Measurements from ENCODE around the gene CLIC1. TPM values are rescaled to one million over a fixed set of nuclear protein-coding genes. Genes with fewer than 3 reads are reported as not detected.

Gene CLIC1
- total RNA-seq: 100 to 1,000 TPM; 222 to 251 TPM

DNA sequence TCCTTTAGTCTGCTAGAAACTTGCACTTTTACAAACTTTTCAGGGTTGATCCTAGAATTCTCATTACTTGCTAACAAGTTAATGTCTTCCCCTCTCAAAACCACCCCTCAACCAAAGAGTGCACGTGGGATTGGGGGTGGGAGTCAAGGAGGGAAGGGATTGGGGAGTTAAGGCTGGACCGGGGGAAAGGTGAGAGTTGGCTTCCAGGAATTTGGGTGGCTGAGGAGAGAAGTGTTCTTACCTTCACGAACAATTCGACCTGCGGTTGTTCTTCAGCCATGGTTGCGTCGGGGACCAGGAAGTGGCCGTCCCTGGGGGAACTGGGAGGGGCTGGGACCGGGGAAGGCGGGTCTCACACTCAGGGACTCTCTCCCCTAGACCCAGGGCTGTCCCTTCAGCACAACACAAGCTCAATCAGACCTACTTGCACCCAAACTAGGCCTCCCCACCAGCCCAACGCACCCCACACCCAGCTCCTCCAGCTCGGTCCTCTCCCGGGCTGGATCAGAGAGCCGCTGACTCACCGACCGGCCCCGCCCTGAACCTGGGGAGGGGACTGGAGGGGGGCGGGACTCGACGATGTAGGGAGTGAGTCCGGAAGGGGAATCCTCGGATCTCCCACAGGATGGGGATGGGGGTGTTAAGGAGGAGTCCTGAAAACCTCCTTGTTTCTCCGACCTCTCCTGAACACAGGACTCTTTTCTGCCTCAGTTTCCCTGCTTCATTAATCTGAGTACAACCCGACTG lies at the start of gene CLIC1:
TSS of gene CLIC1 (minus strand) at position 510 of the 747 bp plus-strand sequence. CDS start at position 280, 230 bp downstream.
- peaks cover 21 to 46% of the 10 kb centered on the region in 2 donors for H3K4me1 ChIP-seq (ENCODE audit: control insufficient read depth in 1 of 2, low read depth in 2 of 2)

DNA sequence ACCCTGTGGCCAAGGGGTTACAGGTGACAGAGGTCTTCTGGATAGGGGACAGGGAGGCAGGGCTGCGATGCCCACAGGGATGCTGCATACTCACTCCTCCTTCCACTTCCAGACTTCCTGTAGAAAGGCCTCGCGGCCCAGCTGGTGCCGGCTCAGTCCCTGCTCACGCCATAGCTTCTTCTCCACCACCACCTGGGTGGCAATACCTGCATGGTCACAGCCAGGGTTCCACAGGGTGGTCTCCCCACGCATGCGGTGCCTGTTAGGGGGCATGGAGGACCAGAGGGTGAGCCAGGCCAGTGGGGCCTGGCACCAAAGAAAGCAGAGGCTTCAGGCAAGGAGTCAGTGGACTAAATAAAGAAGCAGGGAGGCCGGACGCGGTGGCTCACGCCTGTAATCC lies 49.1 kb upstream of the CLIC1 start:
- no peak for ATAC-seq (ENCODE audit: insufficient number of reproducible peaks, low FRiP score, low read depth)

More for the DNA sequence above, at the start of gene CLIC1:
- H3K27me3 ChIP-seq (replicated peaks; ENCODE audit: insufficient read depth): no peaks in the 10 kb centered on the region
- peak within 1 kb of the TSS; percentile 92 for H3K4me3 ChIP-seq
- no peaks in the 10 kb centered on the region for H3K9me3 ChIP-seq
- H3K27ac ChIP-seq: peak within 1 kb of the TSS; percentile 89 to 96
- TF ChIP-seq, protein P1, sequence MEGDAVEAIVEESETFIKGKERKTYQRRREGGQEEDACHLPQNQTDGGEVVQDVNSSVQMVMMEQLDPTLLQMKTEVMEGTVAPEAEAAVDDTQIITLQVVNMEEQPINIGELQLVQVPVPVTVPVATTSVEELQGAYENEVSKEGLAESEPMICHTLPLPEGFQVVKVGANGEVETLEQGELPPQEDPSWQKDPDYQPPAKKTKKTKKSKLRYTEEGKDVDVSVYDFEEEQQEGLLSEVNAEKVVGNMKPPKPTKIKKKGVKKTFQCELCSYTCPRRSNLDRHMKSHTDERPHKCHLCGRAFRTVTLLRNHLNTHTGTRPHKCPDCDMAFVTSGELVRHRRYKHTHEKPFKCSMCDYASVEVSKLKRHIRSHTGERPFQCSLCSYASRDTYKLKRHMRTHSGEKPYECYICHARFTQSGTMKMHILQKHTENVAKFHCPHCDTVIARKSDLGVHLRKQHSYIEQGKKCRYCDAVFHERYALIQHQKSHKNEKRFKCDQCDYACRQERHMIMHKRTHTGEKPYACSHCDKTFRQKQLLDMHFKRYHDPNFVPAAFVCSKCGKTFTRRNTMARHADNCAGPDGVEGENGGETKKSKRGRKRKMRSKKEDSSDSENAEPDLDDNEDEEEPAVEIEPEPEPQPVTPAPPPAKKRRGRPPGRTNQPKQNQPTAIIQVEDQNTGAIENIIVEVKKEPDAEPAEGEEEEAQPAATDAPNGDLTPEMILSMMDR (IDR thresholded peaks at IDR 0.05): no peak
- DNase-seq (ENCODE audit: low spot score) (peak; percentile 75), ATAC-seq (ENCODE audit: insufficient number of reproducible peaks, low FRiP score, low read depth) (peak; percentile 75)
- peaks cover 25% of the 10 kb centered on the region for H3K36me3 ChIP-seq

DNA sequence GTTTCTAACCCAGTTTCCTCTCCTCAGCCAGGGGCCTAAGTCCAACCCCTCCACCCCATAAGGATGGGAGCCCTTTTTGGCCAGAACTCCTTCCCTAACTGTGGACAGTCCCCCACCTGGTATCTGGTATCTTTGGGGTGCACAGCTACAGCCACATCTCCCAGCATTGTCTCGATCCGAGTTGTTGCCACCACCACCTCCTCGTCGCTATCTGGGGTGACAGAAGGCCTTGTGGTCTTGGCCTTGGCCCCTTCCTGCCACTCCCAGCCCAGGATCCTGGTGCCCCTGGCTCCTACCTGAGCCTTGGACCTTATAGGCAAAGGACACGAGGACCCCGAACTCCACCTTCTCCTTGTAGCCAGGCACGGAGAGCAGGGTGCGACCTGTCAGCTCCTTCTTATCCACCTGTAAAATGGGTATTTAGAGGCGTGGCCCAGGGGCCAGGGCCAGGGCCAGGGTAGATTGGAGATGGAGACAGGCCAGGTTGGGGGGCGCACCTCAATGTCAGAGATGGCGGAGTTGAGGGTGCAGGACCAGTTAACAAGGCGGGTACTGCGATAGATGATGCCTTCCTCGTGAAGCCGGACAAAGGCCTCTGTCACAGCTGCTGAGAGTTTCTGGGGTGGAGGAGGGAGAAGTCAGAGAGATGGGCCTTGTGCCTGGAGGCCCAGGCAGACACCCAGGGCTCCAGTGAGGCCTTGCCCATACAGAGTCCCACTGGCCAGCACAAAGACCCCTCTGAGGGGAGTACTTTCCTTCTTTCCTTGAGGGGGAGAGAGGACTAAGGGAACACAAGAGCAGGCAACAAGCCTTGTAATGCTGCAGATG lies 48.0 kb upstream of the CLIC1 start:
- Histone ChIP-seq H3K4me1 (ENCODE audit: control insufficient read depth in 1 of 2, low read depth in 2 of 2) (no peaks in the 10 kb centered on the region), H3K27me3 (replicated peaks; ENCODE audit: insufficient read depth) (no peaks in the 10 kb centered on the region), H3K4me3 (no peak overlapping the region), H3K36me3 (peaks cover 50% of the 10 kb centered on the region), H3K9me3 (no peaks in the 10 kb centered on the region), H3K27ac (no peak overlapping the region)
- DNase-seq (ENCODE audit: low spot score): no peak
- TF ChIP-seq, protein P1 (IDR thresholded peaks at IDR 0.05): no peak
- no peak for ATAC-seq (ENCODE audit: insufficient number of reproducible peaks, low FRiP score, low read depth)

More for the DNA sequence above, 49.1 kb upstream of the CLIC1 start:
- no peaks in the 10 kb centered on the region for H3K9me3 ChIP-seq
- peaks cover 41% of the 10 kb centered on the region for H3K36me3 ChIP-seq
- no peak overlapping the region for H3K27ac ChIP-seq
- DNase-seq (ENCODE audit: low spot score): no peak
- TF ChIP-seq, protein P1 (IDR thresholded peaks at IDR 0.05): no peak
- H3K27me3 ChIP-seq (replicated peaks; ENCODE audit: insufficient read depth): no peaks in the 10 kb centered on the region
- H3K4me1 ChIP-seq (ENCODE audit: control insufficient read depth in 1 of 2, low read depth in 2 of 2): no peaks in the 10 kb centered on the region
- no peak overlapping the region for H3K4me3 ChIP-seq

DNA sequence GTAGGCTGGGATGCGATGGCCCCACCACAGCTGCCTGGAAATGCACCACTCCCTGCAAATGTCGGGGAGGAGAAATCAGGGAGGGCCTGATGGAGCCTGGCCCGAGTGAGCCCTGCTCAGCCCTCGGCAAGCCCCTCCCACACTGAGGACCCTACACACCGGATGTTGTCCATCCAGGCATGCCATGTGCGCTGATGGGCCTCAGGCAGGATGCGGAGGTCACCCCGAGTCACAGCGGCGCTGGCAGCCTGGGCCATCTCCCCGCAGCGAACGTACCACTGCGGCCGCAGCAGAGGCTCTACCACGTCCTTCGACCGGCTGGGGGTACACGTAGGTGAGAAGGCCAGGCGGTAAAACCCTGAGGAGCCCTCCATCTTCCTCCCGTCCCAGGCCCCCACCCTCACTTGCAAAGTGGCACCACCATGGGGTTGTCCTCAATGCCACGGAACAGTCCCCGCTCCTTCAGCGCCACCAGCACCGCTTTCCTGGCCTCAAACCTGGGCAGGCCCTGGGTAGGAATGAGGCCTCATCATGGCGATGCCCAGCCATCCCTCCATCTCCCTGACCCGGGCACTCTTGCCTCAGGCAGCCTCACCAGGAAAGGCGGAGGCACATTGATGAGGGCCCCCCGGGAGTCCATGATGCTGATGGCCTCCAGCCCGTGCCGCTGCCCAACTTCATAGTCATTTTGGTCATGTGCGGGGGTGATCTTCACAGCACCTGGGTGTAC lies 46.0 kb upstream of the CLIC1 start:
- Histone ChIP-seq H3K27me3 (replicated peaks; ENCODE audit: insufficient read depth) (no peaks in the 10 kb centered on the region), H3K4me3 (no peak overlapping the region), H3K9me3 (no peaks in the 10 kb centered on the region), H3K27ac (no peak overlapping the region), H3K36me3 (peaks cover 50% of the 10 kb centered on the region), H3K4me1 (ENCODE audit: control insufficient read depth in 1 of 2, low read depth in 2 of 2) (peaks cover under 1% of the 10 kb centered on the region in 2 donors)
- TF ChIP-seq, protein P1 (IDR thresholded peaks at IDR 0.05): no peak
- DNase-seq (ENCODE audit: low spot score): no peak
- no peak for ATAC-seq (ENCODE audit: insufficient number of reproducible peaks, low FRiP score, low read depth)

All from thoracic aorta (tissue), 2 donors.